OCI-LY7 (cell line): Measurements from ENCODE around the gene EBPL.

ENCODE experiments used
- EZH2phosphoT487 ChIP-seq: fragments of 200-600 bp; sonication (generic); IDR thresholded peaks from 2 replicates; pipeline ENCODE4 v1.6.1; 2018; ENCODE audit warnings: low read depth, borderline replicate concordance, mild to moderate bottlenecking, mixed run types, antibody characterized with exemption, low read length, moderate library complexity, mixed read lengths
- TF ChIP-seq, protein P1 (sequence below): fragments of 200-600 bp; sonication (generic); conservative IDR thresholded peaks from 2 replicates; pipeline ENCODE4 v1.5.1; 2014; ENCODE audit warnings: mild to moderate bottlenecking, antibody characterized with exemption, low read length, moderate library complexity, mixed read lengths

DNA sequence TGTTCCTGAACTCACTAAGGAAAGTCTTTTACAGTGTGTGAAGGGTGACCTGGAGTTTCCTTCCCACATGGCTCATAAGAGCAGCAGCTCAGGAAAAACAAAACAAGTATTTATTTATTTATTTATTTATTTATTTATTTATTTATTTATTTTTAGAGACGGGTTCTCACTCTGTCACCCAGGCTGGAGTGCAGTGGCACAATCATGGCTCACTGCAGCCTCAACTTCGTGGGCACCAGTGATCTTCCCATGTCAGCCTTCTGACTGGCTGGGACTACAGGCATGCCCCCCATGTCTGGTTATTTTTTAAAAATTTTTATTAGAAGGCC, 52.6 kb downstream of the EBPL start:
- TF ChIP-seq, protein P1, sequence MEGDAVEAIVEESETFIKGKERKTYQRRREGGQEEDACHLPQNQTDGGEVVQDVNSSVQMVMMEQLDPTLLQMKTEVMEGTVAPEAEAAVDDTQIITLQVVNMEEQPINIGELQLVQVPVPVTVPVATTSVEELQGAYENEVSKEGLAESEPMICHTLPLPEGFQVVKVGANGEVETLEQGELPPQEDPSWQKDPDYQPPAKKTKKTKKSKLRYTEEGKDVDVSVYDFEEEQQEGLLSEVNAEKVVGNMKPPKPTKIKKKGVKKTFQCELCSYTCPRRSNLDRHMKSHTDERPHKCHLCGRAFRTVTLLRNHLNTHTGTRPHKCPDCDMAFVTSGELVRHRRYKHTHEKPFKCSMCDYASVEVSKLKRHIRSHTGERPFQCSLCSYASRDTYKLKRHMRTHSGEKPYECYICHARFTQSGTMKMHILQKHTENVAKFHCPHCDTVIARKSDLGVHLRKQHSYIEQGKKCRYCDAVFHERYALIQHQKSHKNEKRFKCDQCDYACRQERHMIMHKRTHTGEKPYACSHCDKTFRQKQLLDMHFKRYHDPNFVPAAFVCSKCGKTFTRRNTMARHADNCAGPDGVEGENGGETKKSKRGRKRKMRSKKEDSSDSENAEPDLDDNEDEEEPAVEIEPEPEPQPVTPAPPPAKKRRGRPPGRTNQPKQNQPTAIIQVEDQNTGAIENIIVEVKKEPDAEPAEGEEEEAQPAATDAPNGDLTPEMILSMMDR, result no peak
- no peak for TF ChIP-seq EZH2phosphoT487
